Suppressor macrophage treated with lipopolysaccharide for 1 hour (primary cell): ENCODE results near the gene DNAAF8.
A peak's percentile ranks its signal among the peaks of the same experiment; 100 is the strongest.
"Not testable (repeated sequence)": the region's sequence is repeated elsewhere in the genome, so short reads cannot be mapped to it uniquely, and the experiment has no call there.

Experiments used
- DNase-seq, 3 donors: peaks; one replicate each; pipeline ENCODE4 v3.0.0-alpha.2; 2020 to 2022

Gene DNAAF8

DNA sequence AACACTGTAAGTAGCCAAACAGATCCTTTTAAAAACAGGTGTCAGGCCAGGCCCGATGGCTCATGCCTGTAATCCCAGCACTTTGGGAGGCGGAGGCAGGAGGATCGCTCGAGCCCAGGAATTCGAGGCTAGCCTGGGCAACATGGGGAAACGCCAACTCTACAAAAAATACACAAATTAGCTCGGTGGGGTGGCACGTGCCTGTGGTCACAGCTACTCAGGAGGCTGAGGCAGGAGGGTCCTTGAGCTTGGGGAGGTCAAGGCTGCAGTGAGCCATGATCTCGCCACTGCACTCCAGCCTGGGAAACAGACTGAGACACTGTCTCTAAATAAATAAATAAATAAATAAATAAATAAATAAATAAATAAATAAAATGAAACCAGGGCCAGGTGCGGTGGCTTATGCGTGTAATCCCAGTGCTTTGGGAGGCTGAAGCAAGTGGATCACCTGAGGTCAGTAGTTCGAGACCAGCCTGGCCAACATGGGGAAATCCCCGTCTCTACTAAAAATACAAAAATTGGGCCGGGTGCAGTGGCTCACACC is 50.2 kb downstream of the DNAAF8 start:
- DNase-seq: not testable (repeated sequence)

GRCh38 chr16:4785758-4786433 is 51.6 kb downstream of the DNAAF8 start:
- no peak for DNase-seq

DNA sequence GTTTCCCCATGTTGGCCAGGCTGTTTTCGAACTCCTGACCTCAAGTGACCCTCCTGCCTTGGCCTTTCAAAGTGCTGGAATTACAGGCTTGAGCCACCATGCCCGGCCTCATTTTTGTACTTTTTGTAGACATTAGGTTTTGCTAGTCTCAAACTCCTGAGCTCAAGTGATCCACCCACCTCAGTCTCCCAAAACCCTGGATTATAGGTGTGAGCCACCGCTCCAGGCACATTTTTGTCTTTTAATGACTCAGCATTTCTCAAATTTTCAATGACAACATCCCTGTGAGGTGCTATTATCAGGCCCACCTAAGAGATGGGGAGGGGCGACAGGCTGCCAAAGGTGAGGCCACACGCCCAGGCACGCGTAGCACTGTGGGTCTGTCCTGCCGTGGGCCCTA is 52.7 kb downstream of the DNAAF8 start:
- no peak for DNase-seq

DNA sequence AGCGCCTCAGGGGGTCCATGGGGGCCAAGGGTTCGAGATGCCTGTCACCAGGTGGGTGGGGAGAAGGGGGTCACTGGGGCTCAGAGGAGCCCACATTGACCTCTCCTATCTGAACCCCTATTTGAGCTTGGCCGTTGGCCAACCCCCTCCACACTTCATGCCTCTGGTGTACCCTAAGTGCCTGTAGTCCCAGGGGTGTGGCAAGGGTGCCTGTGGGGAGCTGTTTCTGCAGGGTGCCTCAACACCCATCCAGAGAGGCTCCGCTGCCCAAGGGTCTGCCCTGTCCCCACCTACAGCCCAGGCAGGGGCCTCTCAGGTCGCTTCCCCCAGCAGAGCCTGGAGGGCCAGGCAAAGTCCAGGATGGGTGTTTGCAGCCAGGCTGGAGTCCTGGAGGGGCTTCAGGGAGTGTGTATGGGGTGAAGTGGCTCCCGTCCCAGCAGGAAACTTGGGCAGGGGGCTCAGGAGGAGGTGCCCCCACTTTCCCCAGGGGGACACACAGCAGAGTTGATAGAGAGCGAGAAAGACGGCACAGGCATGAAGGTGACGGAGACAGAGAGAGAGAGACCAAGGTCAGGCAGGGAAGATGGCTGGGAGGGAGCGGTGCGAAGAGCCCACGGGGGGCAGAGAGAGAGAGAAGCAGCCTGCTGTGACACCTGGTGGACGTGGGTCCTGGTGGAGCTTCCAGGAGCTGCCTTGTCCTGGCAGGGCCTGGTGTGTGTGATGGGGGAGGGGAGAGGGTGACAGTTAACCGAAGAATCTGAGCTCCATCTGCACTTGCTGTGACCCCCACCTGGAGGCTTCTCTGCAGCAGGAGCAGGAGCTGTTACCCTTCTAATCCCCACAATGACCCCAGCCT is 53.5 kb downstream of the DNAAF8 start, which contains the start of gene SEPTIN12:
Gene SEPTIN12, minus strand, starts transcription at position 719 of the 856 bp plus-strand sequence. Its CDS starts 700 bp downstream, at position 19.
- DNase-seq: no peak

DNA sequence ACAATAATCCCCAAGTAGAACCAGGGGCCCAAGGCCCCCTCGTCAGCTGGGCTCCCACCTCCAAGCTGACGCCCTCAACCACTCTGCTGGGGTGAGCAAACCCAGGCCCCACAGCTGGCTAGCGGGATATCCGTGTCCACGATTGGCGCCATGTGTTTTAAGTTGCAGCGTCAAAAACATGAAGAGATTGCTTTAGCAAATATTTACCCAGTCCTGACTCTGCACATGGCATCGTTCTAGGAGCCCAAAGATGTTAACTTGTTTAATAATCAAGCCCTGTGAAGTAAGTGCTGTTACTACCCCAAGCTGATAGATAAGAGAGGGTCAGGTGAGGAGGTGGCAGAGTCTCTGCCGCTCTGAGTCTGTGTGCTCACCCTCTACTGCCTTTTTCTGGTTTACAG is 54.2 kb downstream of the DNAAF8 start:
- no peak for DNase-seq

- DNase-seq: no peak
Measured at GRCh38 chr16:4788910-4789309, 54.6 kb downstream of the DNAAF8 start.

DNA sequence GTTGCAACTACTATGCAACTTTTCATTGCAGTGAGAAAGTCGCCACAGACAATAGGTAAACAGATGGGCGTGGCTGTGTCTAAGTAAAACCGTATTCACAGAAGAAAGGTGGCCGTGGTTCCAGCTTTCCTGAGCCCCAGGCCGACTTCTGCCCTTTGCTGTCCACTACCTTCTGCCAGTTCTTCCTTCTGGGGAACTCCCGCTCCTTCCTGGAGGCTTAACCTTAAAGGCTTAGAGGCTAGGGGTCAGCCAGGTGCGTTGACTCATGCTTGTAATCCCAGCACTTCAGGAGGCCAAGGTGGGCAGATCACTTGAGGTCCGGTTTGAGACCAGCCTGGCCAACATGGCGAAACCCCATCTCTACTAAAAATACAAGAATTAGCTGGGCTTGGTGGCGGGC is 55.9 kb downstream of the DNAAF8 start:
- no peak for DNase-seq

DNA sequence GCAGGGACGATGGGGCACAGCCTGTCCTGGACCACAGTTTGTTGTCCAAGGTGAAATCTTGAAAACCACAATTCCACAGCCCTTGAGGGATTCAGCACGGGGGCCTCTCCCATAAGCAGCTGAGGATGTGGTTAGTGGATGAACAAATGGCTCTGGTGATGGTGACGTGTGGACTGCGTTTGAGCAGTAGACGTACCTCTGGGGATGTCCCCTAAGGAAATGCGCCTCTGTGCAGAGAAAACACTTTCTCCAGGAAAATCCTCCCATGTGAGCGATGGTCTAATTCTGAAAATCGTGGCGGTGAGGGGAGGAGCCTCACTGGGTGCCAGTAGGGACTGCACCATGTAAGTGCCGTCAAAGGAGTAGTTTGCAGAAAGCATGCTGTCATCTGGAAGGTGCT is 56.5 kb downstream of the DNAAF8 start:
- DNase-seq: peak; percentile 33 to 44 (median 39)

GRCh38 chr16:4792951-4793513 is 58.7 kb downstream of the DNAAF8 start:
- DNase-seq: no peak

DNA sequence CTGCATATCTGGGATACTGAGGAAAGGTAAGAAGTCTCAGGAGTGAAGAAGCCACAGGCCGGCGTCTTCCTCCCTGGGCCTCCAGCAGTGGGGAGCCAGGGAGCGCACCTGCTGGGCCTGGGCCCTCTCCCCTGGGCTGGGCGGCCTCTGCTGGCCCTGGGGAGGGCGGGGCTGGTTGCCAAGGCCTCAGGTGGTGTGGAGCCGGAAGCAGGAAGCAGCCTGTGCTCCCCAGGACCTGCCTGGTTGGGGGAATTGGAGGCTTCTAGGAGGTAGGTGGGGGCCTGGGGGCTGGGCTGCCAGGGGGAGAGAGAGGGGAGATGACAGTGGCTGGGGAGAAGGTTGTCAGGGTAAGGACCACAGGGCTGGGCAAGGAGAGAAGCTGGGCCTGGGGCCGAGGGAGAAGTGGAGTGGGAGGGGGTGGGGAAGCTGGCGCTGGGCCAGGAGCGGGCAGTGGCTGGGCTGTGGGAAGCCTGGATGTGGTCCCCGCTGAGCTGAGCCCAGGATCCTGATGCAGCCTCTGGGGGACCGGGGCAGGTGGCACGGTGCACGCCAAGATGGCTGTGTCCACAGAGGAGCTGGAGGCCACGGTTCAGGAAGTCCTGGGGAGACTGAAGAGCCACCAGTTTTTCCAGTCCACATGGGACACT is 61.0 kb downstream of the DNAAF8 start, which contains the start of gene SMIM22:
Gene SMIM22, plus strand, starts transcription at position 189 of the 647 bp plus-strand sequence. Its CDS starts 366 bp downstream, at position 555.
- DNase-seq: no peak

GRCh38 chr16:4795828-4796572 is 61.7 kb downstream of the DNAAF8 start:
- DNase-seq: no peak

GRCh38 chr16:4796982-4797804 is 62.9 kb downstream of the DNAAF8 start:
- no peak for DNase-seq

DNA sequence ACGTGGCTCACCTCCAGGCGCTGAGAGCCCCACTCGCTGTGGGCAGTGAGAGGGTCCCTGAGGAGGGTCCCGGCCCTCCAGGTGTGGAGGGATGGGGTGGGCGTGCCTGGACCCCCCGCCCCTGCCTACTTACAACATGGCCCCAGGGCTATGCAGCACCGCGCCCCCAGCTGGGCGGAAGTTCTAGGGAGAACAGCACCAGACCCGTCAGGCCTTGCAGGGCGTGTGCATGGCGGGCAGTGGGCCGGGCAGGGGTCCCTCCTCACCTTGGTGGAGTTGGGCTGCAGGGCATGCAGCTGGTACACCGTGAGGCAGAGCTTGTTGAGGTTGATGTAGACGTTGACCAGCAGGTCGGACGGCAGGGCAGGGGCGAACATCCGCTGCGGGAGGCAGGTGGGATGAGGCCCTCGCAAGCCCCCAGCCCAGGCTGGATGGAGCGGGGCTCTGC is 63.5 kb downstream of the DNAAF8 start:
- DNase-seq: no peak

GRCh38 chr16:4798456-4798855 is 64.1 kb downstream of the DNAAF8 start:
- no peak for DNase-seq
